CD1c-positive myeloid dendritic cell (primary cell): ENCODE results near the gene TINAG.

Experiments
- DNase-seq: peaks from one replicate; pipeline ENCODE4 v3.0.0-alpha.2; 2016; ENCODE audit errors: extremely low spot score

TINAG gene

DNA sequence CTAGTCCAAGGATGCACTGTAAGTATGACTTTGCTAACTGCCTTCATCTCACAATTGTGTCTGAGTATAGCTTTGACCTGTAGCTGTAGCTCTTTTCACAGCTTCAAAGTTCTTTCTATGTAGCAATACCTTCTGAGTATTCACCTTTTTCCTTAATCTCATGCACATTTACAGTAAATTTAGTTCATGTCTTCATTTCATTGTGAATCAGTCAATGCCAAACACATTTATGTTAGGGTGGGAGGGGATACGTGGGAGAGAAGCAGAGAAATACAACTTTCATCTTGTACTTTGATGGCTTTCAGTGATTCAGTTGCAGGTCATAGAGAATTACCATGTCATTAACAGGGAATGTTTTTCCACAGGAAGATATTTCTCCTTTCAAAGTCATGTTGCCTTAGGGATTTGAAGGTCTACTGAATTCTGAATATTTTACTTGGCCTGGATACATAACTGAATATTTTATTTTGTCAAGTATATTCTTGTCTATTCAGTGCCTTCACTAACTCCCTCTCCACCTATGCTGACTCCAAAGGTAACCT lies 119.2 kb downstream of the TINAG start:
- no peak for DNase-seq

DNA sequence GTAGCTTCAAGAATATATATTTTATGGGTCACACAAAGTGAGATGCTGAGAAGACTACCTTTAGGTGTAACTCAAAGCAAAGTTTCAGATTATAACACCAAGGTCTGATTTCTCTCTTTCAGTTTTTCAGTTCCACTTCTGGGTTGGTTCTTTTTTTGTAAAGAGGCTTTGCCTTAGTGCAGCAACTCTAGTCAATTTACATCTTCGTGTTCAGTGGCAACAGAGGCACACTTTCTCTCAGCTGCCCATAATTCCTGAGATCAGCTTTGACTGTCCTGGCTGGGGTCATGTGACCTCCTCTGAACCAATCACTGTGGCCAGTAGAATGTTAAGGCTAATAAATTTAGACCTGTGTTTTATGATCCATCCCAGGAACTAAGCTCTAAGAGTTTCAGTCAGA lies 120.2 kb downstream of the TINAG start:
- no peak for DNase-seq

DNA sequence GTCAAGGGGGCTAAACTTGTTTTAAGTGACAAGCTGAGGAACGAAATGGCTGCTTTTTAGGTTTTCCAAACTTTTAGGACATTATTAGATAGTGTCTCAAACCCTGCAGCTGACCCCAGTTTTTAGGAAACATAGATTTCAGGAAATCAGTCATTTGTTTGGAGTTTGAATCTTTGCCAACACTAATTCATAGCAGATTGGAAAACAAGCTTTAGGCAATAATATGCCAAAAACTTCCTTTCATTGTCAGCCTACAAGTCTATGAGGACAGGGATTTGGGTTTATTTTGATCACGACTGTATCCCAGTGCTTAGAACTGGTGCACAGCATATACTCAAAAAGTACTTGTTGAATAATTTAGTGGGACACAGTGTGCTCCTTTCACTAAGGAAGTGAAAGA lies 123.2 kb downstream of the TINAG start:
- no peak for DNase-seq
